Measurements from ENCODE around the gene LCE1D. TPM values are rescaled to one million over a fixed set of nuclear protein-coding genes. Genes with fewer than 3 reads are reported as not detected.

The LCE1D gene
- total RNA-seq, 1 experiment from 2014 or later, result not detected

GRCh38 chr1:152753586-152753985 is 42.9 kb upstream of the LCE1D start:
- Histone ChIP-seq H3K79me2 (ENCODE audit: insufficient read depth, low read length) (no peaks in the 10 kb centered on the region), H3K27me3 (ENCODE audit: insufficient read depth, low read length) (peaks cover 43% of the 10 kb centered on the region), H4K20me1 (ENCODE audit: insufficient read depth) (no peaks in the 10 kb centered on the region), H3K9ac (ENCODE audit: low read length) (no peak overlapping the region), H3K36me3 (ENCODE audit: control insufficient read depth in 1 of 2, insufficient read depth in 2 of 2, low read length in 2 of 2) (no peaks in the 10 kb centered on the region), H3K4me3 (replicated peaks in 1 of 2; ENCODE audit: low read depth in 1 of 2, low read length in 2 of 2) (no peak overlapping the region), H3K9me3 (ENCODE audit: control insufficient read depth in 1 of 2, insufficient read depth in 1 of 2, low read depth in 1 of 2, low read length in 2 of 2) (no peaks in the 10 kb centered on the region), H3K9me2 (ENCODE audit: insufficient read depth) (no peaks in the 10 kb centered on the region), H3K4me2 (ENCODE audit: low read length) (no peak overlapping the region), H2AFZ (ENCODE audit: low read depth, low read length, poor library complexity, severe bottlenecking) (no peak overlapping the region), H3K4me1 (ENCODE audit: control insufficient read depth in 1 of 2, insufficient read depth in 2 of 2, low read length in 2 of 2) (no peaks in the 10 kb centered on the region), H3K27ac (ENCODE audit: low read depth, low read length) (no peak overlapping the region)
- ATAC-seq (no peak), DNase-seq (ENCODE audit: low read depth, low spot score) (no peak)
- no TSS peak for BruUV-seq (replicated peaks)
- no peak for TF ChIP-seq TCF7L2 (IDR thresholded peaks at IDR 0.05; ENCODE audit: borderline replicate concordance, extremely low read depth, insufficient read depth, insufficient read length)
- no peak for TF ChIP-seq EGR1 (IDR thresholded peaks at IDR 0.05; ENCODE audit: low read depth)
- TF ChIP-seq ZFX (IDR thresholded peaks at IDR 0.05), result no peak
- TF ChIP-seq RAD21 (IDR thresholded peaks at IDR 0.05; ENCODE audit: low read depth), result no peak
- TF ChIP-seq REST (IDR thresholded peaks at IDR 0.05; ENCODE audit: low read depth), result no peak
- no peak for TF ChIP-seq ZBTB33 (IDR thresholded peaks at IDR 0.05; ENCODE audit: extremely low read depth, insufficient replicate concordance, low read length)
- no peak for TF ChIP-seq SP1 (IDR thresholded peaks at IDR 0.05; ENCODE audit: low read depth)
- POLR2A ChIA-PET, result no interaction called here
- intact Hi-C loops (cut with micrococcal nuclease), result no loop called here
- CTCF ChIA-PET, result no interaction called here
- RAD21 ChIA-PET (ENCODE audit: low non-redundant PET in 1 of 2, low total read pairs in 2 of 2, uncharacterized antibody in 2 of 2, unreplicated experiment in 2 of 2), result no interaction called here

Measured in HCT116 (cell line).